Endothelial cell of umbilical vein (primary cell): ENCODE results near the gene ANO1. TPM values are rescaled to one million over a fixed set of nuclear protein-coding genes. Genes with fewer than 3 reads are reported as not detected.

Experiments
- BruUV-seq: library from RNA; stranded (reverse); fragments of 400-500 nt; replicated peaks from 2 replicates; lab custom pipeline; 2021; lab: Mats Ljungman, UMichigan
- CTCF ChIA-PET: fragments of 300-600, 350-600 bp; sonication (Branson Sonifier 250); formaldehyde crosslinking; loops from one replicate; lab custom pipeline; 2021; ENCODE audit warnings: antibody characterized with exemption, inconsistent platforms; lab: Charles Lee
- POLR2A ChIA-PET: fragments of 300-600, 350-600 bp; sonication (Branson Sonifier 250); formaldehyde crosslinking; loops from one replicate; lab custom pipeline; 2021; ENCODE audit warnings: antibody characterized with exemption, inconsistent platforms; lab: Charles Lee
- DNase-seq: peaks from one replicate; pipeline ENCODE4 v3.0.0-alpha.2; 2011; ENCODE audit warnings: low read depth, low spot score
- FAIRE-seq: peaks from 2 replicates; lab custom pipeline; 2011; peaks lifted over from hg19 to GRCh38; lab: Jason Lieb, UNC
- H2AFZ ChIP-seq: 2 replicates; pipeline ENCODE4 v1.6.0; 2012; ENCODE audit warnings: low read depth, low read length, control low read depth, inconsistent platforms
- H3K27ac ChIP-seq: 2 replicates; pipeline ENCODE4 v1.5.1; 2011; ENCODE audit warnings: low read depth, mild to moderate bottlenecking, control low read depth, low read length, moderate library complexity; ENCODE audit not compliant: insufficient read depth
- H3K27me3 ChIP-seq, 2 experiments: 2 replicates each; pipeline versions ENCODE4 v1.6.0 to v1.6.1; 2011; ENCODE audit warnings: low read length in 2 of 2, mixed read lengths in 1 of 2; ENCODE audit not compliant: control insufficient read depth in 2 of 2, insufficient read depth in 2 of 2
- H3K36me3 ChIP-seq, 2 experiments: 2 replicates in 1 of 2; 3 replicates in 1 of 2; pipeline ENCODE4 v1.5.1; 2011; ENCODE audit warnings: low read length in 2 of 2, mild to moderate bottlenecking in 1 of 2, moderate library complexity in 1 of 2; ENCODE audit not compliant: control insufficient read depth in 2 of 2, insufficient read depth in 2 of 2; ENCODE audit errors: extremely low read depth in 1 of 2
- H3K4me1 ChIP-seq: 3 replicates; pipeline ENCODE4 v1.5.1; 2011; ENCODE audit warnings: mild to moderate bottlenecking, low read length; ENCODE audit not compliant: control insufficient read depth, insufficient read depth; ENCODE audit errors: extremely low read depth
- H3K4me2 ChIP-seq: 2 replicates; pipeline ENCODE4 v1.6.1; 2011; ENCODE audit warnings: low read length, control low read depth, mixed read lengths; ENCODE audit not compliant: insufficient read depth
- H3K4me3 ChIP-seq, 3 experiments: fragments of 200-600 bp in 1 of 3; sonication (generic), shearing (Covaris generic) in 1 of 3; replicated peaks in 1 of 3; 2 replicates each; pipeline ENCODE4 v1.5.1; 2011 to 2016; ENCODE audit warnings: control low read depth in 3 of 3, low read length in 3 of 3, mild to moderate bottlenecking in 2 of 3, inconsistent platforms in 1 of 3, low read depth in 1 of 3, moderate library complexity in 1 of 3; ENCODE audit not compliant: insufficient read depth in 1 of 3
- H3K79me2 ChIP-seq: 2 replicates; pipeline ENCODE4 v1.6.0; 2012; ENCODE audit warnings: low read length, inconsistent platforms; ENCODE audit not compliant: control insufficient read depth, insufficient read depth
- H3K9ac ChIP-seq: replicated peaks from 2 replicates; pipeline ENCODE3; 2011; ENCODE audit warnings: low read length, control low read depth; ENCODE audit not compliant: insufficient read depth; ENCODE audit errors: extremely low read depth
- H3K9me1 ChIP-seq: replicated peaks from 3 replicates; pipeline ENCODE4 v1.6.0; 2011; ENCODE audit warnings: mild to moderate bottlenecking, low read length; ENCODE audit not compliant: control insufficient read depth, insufficient read depth; ENCODE audit errors: extremely low read depth
- H3K9me3 ChIP-seq: replicated peaks from 2 replicates; pipeline ENCODE4 v1.5.1; 2012; ENCODE audit warnings: low read length, inconsistent platforms; ENCODE audit not compliant: control insufficient read depth, insufficient read depth
- H4K20me1 ChIP-seq: replicated peaks from 2 replicates; pipeline ENCODE3; 2011; ENCODE audit warnings: mild to moderate bottlenecking, low read length; ENCODE audit not compliant: control insufficient read depth, insufficient read depth; ENCODE audit errors: extremely low read depth
- CTCF ChIP-seq, 2 donors: IDR thresholded peaks; 1 replicate in 1 of 2; 2 replicates in 1 of 2; pipeline ENCODE4 v1.5.1; 2011; ENCODE audit warnings: low read length in 2 of 2, mild to moderate bottlenecking in 2 of 2, moderate library complexity in 2 of 2, control low read depth in 1 of 2, inconsistent platforms in 1 of 2, low read depth in 1 of 2; ENCODE audit not compliant: insufficient read depth in 1 of 2; ENCODE audit errors: extremely low read depth in 1 of 2
- EZH2 ChIP-seq: IDR thresholded peaks from 2 replicates; pipeline ENCODE4 v1.6.1; 2012; ENCODE audit warnings: borderline replicate concordance, low read depth, mild to moderate bottlenecking, moderate library complexity, low read length, inconsistent platforms; ENCODE audit not compliant: severe bottlenecking
- FOS ChIP-seq: IDR thresholded peaks from 2 replicates; pipeline ENCODE4 v1.6.1; 2011; ENCODE audit warnings: mild to moderate bottlenecking, low read length, moderate library complexity, borderline replicate concordance; ENCODE audit not compliant: insufficient read depth
- GATA2 ChIP-seq: IDR thresholded peaks from 2 replicates; pipeline ENCODE4 v1.7.0; 2011; ENCODE audit warnings: low read depth, mild to moderate bottlenecking, moderate library complexity, mixed read lengths, low read length; ENCODE audit not compliant: insufficient read length, insufficient read depth
- JUN ChIP-seq: IDR thresholded peaks from 2 replicates; pipeline ENCODE4 v1.6.1; 2011; ENCODE audit warnings: borderline replicate concordance, low read depth; ENCODE audit not compliant: insufficient read length, insufficient read depth
- MAX ChIP-seq: IDR thresholded peaks from 2 replicates; pipeline ENCODE4 v1.6.1; 2011; ENCODE audit not compliant: insufficient read depth, insufficient read length
- MYC ChIP-seq: IDR thresholded peaks from one replicate; pipeline ENCODE4 v1.6.1; 2011; ENCODE audit warnings: mild to moderate bottlenecking, low read depth, low read length
- POLR2A ChIP-seq: IDR thresholded peaks from 2 replicates; pipeline ENCODE4 v1.6.1; 2012; ENCODE audit warnings: low read depth, mild to moderate bottlenecking, control low read depth, low read length
- POLR2AphosphoS5 ChIP-seq: IDR thresholded peaks from 2 replicates; pipeline ENCODE4 v1.6.1; 2012; ENCODE audit warnings: low read depth, mild to moderate bottlenecking, control low read depth, low read length, moderate library complexity; ENCODE audit not compliant: insufficient read depth
- dilution Hi-C: fragments of 300-500 bp; cut with MboI; formaldehyde crosslinking; loops from one replicate; pipeline ENCODE4 v1.15.0; 2019; ENCODE audit warnings: low sequenced_read_pairs; ENCODE audit not compliant: extremely low pct_ligation_motif_present
- intact Hi-C: fragments of 100-400 bp; cut with micrococcal nuclease; formaldehyde crosslinking; loops from one replicate; pipeline ENCODE4 v1.10.0; 2022
- polyA plus RNA-seq, 4 experiments: library from polyadenylated mRNA; depleted of rRNA in 3 of 4; stranded (reverse) in 3 of 4; unstranded in 1 of 4; fragments of >200 nt; gene quantifications; 2 replicates each; pipeline versions ENCODE4 v1.2.1 to v1.2.3, GENCODE V29; 2011 to 2012; ENCODE audit warnings: missing spikeins in 1 of 4
- total RNA-seq: library from RNA; stranded (reverse); gene quantifications from 2 replicates; pipeline ENCODE4 v1.2.3, GENCODE V29; 2021

The ANO1 gene
- total and polyA plus RNA-seq, 2 donors (not counting 3 experiments of a cell fraction or from before 2014, with no cell fraction given) = 0.03 to 0.40 TPM

- dilution Hi-C loops = no loop called here
- H3K9me3 ChIP-seq = no peaks in the 10 kb centered on the region
- H3K4me3 ChIP-seq = no peak overlapping the region
- H3K36me3 ChIP-seq = no peaks in the 10 kb centered on the region
- ChIA-PET POLR2A (no interaction called here), CTCF (no interaction called here)
- no peaks in the 10 kb centered on the region for H3K9me1 ChIP-seq
- no TSS peak for BruUV-seq
- H3K27me3 ChIP-seq = no peaks in the 10 kb centered on the region
- FAIRE-seq (no peak), DNase-seq (no peak)
- H2AFZ ChIP-seq = no peak overlapping the region
- H3K4me1 ChIP-seq = no peaks in the 10 kb centered on the region
- TF ChIP-seq POLR2A (no peak), GATA2 (no peak), FOS (no peak), POLR2AphosphoS5 (no peak), JUN (no peak)
- no peak overlapping the region for H3K9ac ChIP-seq
- H4K20me1 ChIP-seq = no peaks in the 10 kb centered on the region
- H3K79me2 ChIP-seq = no peaks in the 10 kb centered on the region
- intact Hi-C loops = no loop called here
- no peak overlapping the region for H3K27ac ChIP-seq
- H3K4me2 ChIP-seq = no peak overlapping the region
Observed at GRCh38 chr11:70103256-70103975, 25.3 kb downstream of the ANO1 start.

- Histone ChIP-seq H3K9ac (no peak overlapping the region), H3K9me3 (no peaks in the 10 kb centered on the region), H2AFZ (no peak overlapping the region), H3K9me1 (no peaks in the 10 kb centered on the region), H3K4me3 (no peak overlapping the region), H3K27ac (no peak overlapping the region), H3K4me1 (no peaks in the 10 kb centered on the region), H3K79me2 (no peaks in the 10 kb centered on the region), H3K4me2 (no peak overlapping the region), H3K36me3 (no peaks in the 10 kb centered on the region), H3K27me3 (no peaks in the 10 kb centered on the region), H4K20me1 (no peaks in the 10 kb centered on the region)
- FAIRE-seq (no peak), DNase-seq (no peak)
- dilution Hi-C loops = no loop called here
- TF ChIP-seq POLR2AphosphoS5 (no peak), POLR2A (no peak), MAX (no peak), FOS (no peak), MYC (no peak), EZH2 (no peak), JUN (no peak), CTCF (IDR thresholded peaks at IDR 0.05; ENCODE audit: extremely low read depth in 1 of 2, insufficient read depth in 1 of 2, low read depth in 1 of 2, low read length in 2 of 2) (no peak), GATA2 (no peak)
- no TSS peak for BruUV-seq
- ChIA-PET CTCF (no interaction called here), POLR2A (no interaction called here)
- intact Hi-C loops = no loop called here
Observed at GRCh38 chr11:70104419-70104818, 26.3 kb downstream of the ANO1 start.
